Non-pigmented ciliary epithelial cell (primary cell): Measurements from ENCODE around the gene IFT172.

Experiments used
- DNase-seq: peaks from one replicate; pipeline ENCODE4 v3.0.0-alpha.2; 2010; ENCODE audit warnings: low read depth

The IFT172 gene

DNA sequence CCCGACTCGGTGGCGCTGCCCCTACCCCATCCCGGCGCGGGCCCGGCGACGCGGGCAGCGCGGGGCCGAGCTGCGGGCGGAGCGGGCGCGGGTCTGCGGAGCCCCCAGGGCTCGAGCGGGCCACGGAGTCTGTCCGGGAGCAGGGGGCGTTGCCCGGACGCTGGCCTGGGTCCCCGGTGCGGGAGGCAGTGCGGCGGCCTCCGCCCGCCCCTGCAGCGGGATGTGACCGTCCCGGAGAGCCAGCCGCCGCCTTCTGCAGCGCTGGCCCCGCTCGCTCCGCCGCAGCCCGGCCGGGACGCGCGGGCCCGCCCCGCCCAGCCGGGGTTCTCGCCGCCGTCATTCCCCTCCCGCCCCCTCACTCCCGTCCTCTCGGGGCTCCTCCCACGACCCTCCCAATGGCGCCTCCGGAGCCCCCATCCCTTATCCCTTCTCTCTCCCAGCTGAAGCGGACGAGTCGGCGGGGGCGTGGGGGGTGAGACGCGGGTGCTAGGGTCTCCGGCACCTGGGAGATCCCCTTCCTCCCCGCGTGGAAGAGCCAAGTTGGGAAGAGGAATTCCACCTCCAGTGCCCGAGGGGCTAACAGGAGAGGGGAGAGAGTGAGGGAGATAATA is 5.5 kb upstream of the IFT172 start, which contains the start of gene FNDC4:
Gene FNDC4 (minus strand): TSS at position 257 of the 611 bp plus-strand sequence. CDS start 521 bp downstream, outside the sequence.
- DNase-seq, result no peak

DNA sequence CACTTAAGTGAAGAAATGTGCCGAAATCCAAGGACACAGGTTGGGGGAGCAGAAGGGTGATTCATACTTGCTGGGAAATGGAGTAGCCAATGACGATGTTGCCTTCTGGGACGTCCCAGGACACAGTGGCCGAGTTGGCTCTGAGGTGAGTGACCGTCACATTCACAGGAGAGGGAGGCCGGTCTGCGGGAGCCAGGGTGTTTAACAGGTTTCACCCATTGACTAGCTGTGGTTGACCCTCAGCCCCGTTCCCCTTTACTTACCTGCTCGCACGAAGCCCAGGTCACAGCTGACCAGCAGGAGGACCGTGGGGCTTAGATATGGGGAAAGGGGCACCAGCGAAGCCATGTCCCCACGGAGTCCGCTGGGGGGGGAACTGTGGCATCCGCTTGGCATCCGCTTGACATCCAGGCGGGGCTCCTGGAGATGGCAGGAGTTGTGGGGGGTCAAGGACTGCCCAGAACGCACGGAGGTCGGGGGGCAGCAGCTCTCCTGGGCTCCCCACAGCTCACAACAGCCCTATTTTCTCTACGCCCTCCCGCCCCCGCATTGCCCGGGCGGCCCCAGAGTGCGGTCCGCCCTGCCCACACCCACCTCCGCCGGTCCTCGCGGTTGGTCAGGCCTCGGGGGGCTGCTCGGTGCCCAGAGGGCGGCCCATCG is 4.9 kb upstream of the IFT172 start:
- peak; percentile 13 for DNase-seq

DNA sequence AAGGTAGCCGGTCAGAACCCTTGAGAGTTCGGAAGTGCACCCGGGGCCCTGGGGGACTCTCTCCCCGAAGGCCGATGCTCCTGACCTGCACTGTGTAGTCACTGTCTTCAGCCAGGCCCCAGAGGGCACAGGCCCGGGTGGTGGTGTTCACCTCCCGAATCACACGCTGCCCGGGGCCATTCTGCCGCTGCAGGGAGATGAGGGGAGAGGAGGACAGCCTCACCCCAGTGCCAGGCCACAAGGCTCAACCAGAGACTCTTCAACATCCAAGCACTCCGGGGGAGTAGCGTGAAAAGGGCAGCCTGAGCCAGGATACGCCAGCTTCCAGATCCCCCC is 4.4 kb upstream of the IFT172 start:
- DNase-seq, result no peak

DNA sequence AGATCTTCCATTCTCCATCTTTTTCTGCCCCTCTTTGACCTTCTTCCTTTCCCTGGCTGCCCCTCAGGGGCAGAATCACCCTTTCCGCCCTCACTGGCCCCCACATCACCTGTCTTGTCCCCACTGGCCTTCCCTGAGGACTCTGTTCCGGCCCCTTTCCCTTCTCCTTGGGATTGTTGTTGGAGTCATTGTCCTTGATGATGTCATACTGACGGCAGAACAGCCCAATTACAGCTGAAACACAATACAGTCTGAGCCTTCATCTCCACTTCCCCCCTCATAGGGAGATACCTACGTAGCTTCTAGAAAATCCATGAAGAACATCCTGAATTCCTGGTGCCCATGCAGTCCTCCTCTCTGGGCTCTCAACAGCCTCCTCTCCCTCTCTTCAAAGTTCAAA is 3.0 kb upstream of the IFT172 start:
- DNase-seq, result no peak

DNA sequence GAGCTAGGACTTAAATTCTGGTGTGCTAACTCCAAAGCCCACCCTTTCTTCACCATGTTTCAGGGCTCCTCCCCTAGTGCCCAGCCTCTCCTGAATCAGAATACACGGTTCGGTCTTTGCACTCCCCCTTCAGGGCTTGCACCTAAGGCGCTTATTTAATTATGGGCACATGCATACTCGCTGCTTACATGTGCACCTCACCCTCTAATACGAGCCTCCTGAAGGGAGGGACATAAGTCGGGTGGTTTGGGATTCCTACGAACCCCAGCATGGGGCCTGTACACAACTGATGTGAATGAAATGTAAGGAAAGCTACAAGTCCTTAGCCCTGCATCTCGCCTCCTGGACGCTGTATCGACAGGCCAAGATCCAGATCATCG is 435 bp downstream of the IFT172 start:
- no peak for DNase-seq

DNA sequence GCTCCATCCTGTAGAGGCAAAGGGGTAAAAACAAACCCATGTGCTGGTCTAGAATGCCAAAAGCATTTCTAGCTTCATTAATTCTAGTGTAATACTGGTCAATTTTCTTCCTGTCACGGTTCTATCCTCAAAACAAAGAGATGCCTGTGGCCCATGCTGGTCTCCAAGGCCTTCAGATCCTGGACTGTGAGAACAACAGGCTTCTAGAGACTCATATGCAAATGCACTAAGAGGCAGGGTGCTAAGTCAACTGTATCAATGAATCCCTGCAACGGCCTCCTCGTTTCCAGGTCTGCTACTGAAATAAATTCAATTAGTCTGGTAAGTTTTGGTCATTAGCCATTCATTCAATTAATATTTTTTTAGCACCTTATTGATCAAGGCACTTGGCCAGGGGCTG is 4.0 kb downstream of the IFT172 start:
- DNase-seq, result no peak

DNA sequence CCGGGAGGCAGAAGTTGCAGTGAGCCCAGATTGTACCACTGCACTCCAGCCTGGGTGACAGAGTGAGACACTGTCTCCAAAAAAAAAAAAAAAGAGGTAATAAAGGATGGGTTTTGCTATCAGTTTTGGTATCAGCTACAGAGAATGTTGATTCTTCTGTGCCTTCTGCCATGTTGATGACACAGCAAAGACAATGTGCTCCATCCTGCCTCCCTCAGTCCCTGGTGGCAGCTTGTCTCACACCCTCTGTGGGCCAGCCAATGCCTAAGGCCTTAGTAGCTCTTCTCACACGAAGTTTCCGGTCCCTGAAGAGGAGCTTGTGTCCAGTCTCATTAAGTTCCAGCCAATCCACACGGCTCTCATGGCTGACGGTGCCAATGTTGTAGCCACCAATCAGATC is 17.6 kb downstream of the IFT172 start:
- no peak for DNase-seq

DNA sequence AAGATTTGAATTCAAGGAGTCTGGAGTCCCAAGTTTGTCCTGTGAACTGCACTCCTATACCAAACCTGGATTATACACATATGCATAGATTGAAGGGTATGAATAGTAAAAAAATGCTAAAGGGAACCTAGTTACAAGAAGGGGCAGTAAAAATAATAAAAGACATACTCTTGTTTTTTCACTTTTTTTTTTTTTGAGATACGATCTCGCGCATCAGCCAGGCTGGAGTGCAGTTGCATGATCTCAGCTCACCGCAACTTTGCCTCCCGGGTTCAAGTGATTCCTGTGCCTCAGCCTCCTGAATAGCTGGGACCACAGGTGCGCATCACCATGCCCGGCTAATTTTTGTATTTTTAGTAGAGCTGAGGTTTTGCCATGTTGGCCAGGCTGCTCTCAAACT is 25.1 kb downstream of the IFT172 start:
- no peak for DNase-seq

DNA sequence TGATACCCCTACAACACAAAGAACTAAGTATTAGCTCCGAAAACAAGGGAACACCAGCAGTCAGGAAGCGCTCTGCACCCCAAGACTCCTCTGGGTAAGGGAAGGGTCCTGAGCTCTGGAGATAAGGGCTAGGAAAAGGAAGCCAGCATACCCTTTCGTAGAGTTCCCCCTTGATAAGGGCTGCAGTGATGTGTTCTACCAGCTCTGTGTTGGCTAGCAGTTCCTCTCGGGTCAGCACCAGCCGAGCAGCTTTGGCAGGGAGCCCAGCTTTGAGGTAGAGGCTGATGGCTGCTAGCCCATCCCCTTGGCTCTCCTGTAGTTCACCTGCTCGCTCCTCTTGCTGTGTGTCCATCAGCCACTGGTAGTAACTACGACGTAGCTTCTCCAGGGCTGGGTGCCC is 28.4 kb downstream of the IFT172 start:
- no peak for DNase-seq

DNA sequence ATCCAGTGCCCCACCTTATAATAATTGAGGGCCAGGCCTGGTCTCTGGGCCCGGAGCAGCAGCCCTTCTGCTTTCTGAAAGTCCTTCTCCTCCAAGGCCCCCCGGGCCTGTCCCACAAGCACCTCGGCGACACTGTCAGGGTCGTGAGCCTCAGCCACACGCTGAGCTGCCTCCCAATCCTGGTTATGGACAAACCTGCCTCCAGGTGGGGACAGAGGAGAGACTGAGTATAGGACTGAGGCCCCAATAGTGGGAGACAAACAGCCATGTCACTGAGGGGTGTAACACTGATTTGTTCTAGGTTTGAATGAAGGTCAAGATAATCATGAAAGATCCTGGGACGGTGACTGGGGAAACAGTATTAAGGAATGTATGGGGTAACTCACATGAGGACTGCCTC is 35.6 kb downstream of the IFT172 start:
- DNase-seq, result no peak

DNA sequence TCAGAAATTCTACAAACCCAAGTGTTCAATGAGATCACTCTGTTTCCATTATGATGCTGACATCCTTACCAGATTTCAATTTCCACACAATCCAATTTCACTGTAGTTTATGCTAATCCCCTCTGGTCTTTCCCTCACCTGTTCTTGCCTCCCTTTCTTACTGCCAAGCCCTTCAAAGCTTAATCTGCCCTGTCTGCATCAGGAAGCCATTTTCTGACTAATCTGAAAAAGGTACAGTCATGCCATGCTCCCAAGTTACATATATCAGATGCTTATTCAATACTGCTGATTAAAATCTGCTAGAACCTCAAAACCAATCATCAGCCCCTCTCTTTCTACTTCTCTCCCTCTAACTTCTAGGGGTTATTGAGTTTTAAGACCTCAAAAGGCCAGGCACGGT is 38.4 kb downstream of the IFT172 start:
- no peak for DNase-seq

DNA sequence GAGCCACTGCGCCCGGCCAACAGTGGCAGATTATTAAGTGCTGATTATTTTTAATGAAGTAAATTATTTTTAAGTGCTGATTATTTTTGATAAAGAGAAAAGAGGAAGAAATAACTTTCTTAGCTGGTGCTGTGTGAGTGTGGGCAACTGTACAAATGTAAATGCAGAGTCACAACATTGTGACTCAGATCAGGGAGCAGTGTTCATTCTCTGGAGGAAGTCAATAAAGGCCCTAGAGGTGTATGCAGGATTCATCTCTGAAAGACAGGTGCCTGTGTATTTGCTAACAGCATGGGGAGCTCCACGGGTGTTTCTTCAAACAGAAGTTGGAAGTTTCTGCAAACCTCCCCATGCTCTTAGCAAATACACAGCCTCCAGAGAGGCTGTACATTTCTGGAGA is 41.2 kb downstream of the IFT172 start:
- no peak for DNase-seq

DNA sequence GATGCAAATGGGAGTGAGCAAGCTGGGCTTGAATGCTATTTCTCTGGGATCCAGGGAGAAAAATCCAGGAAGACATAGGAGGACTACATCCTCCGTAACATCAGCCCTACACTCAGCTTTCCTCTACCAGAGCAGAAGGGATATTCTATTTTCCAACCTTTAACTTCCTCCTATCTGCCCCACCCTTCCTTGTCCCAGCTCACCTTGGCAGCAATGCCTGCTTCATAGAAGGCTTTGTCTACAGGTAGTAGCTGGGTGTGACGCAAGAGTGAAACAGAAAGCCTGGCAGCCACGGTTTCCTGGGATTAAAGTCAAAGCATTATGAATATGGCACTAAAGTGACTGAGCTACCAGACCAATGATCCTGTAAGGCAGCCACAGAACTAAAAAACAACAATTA is 43.5 kb downstream of the IFT172 start:
- no peak for DNase-seq

DNA sequence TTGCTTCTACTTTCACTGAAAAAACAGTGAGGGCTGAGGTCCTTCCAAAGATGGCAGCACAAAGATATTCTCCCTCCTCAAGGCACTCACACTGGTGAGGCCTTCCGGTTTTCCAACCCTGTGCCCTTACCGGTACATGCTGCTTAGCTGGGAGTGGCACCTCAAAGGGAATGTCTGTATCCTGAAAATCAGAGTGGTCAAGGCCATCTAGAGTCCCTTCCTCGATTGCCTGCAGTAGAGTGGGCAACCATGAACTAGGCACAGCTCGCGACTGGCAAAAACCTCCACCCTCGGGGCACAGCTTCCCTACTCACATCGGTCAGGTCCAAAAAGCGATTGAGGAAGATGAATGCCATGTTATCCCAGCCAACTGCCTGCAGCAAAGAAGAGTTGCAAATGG is 43.9 kb downstream of the IFT172 start:
- no peak for DNase-seq

DNA sequence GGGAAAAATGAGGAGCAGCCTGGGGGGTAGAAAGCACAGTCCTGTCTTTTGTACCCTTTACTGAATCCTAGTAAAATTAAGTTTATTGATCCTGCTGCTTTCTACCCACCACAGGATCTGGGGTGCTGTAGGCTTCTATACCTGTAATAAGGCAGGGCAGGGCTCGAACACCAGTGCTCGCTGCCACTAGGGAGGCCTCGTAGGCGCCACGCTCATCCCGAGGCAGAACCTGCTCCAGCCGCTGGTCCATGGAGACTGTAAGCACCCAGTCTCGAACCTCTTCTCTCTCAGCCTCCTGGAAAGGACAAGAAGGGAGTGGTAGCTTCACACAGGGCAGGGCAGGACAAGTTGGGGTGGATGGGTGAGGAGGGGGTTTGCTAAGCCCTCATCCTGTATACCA is 44.4 kb downstream of the IFT172 start:
- DNase-seq, result no peak

DNA sequence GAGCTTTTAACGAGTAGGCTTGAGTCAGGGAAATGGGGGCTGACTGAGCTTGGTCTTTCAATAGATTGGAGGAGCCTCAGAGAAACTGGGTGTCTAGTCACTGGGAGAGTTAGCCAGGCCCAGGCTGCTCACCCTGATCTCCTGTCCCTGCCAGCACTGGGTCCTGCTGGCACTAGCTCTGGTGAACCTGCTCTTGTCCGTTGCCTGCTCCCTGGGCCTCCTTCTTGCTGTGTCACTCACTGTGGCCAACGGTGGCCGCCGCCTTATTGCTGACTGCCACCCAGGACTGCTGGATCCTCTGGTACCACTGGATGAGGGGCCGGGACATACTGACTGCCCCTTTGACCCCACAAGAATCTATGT is 46.6 kb downstream of the IFT172 start:
- no peak for DNase-seq

DNA sequence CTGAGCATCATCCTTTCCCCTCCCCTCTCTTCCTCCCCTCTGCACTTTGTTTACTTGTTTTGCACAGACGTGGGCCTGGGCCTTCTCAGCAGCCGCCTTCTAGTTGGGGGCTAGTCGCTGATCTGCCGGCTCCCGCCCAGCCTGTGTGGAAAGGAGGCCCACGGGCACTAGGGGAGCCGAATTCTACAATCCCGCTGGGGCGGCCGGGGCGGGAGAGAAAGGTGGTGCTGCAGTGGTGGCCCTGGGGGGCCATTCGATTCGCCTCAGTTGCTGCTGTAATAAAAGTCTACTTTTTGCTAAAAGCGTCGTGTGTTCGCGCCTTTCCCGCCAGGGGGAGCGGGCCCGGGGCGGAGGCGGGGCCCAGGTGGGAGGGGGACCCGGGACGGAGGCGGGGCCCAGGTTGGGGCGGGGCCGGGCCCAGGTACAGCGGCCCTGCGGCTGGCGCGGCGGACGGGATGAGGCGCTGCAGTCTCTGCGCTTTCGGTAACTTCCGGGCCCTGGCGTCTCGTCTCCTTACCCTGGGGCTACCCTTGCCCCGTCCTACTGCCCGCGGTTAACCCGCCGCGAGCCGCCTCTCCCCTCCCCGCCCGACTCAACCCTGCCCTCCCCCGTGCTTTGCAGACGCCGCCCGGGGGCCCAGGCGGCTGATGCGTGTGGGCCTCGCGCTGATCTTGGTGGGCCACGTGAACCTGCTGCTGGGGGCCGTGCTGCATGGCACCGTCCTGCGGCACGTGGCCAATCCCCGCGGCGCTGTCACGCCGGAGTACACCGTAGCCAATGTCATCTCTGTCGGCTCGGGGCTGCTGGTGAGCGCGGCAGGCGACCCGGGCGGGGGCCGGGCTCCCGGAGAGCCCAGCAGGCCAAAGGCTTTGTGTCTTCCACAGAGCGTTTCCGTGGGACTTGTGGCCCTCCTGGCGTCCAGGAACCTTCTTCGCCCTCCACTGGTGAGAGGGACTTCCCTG is 47.3 kb downstream of the IFT172 start, which contains the start of gene KRTCAP3:
Gene KRTCAP3 (plus strand): TSS at position 424 of the 962 bp plus-strand sequence. CDS start 32 bp downstream, at position 456.
- DNase-seq, result no peak

DNA sequence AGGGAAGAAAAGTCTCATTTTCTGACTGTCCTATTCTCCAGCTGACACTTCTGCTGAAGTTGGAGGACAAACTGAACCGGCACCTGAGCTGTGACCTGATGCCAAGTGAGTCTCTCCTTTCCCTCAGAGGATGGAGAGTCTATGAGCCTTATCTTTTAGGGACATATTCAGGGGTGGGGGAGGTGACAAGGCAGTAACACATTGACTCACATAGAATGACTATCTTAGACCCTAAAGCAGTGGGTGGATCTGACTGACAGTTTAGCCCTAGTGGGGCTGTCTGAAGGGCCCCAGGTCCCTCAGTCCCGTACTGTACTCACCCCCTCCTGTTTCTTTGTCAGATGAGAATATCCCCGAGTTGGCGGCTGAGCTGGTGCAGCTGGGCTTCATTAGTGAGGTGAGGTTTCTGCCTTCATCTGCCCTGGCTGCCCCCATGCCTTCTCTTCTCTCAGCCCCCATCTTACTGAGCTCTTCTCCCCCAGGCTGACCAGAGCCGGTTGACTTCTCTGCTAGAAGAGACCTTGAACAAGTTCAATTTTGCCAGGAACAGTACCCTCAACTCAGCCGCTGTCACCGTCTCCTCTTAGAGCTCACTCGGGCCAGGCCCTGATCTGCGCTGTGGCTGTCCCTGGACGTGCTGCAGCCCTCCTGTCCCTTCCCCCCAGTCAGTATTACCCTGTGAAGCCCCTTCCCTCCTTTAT is 48.2 kb downstream of the IFT172 start:
- DNase-seq, result no peak

DNA sequence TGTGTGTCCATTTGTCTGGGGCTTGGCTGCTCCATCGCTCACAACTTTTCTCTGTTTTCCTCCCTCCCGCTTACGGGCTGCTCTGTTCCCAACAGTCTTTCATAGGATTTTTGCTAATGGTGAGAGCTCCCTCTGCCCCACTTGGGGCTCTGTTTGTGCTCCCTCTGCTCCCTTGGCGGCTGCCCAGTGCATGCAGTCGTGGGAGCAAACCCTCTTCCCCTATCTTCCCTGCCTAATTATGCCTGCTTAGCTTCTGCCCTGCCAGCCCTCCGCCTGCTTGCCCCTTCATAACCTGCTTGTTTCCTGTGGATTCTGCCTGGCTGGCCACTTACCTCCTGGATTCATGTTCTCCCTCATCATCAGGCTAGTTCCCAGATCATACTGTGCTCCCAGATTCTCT is 53.9 kb downstream of the IFT172 start:
- DNase-seq, result no peak

DNA sequence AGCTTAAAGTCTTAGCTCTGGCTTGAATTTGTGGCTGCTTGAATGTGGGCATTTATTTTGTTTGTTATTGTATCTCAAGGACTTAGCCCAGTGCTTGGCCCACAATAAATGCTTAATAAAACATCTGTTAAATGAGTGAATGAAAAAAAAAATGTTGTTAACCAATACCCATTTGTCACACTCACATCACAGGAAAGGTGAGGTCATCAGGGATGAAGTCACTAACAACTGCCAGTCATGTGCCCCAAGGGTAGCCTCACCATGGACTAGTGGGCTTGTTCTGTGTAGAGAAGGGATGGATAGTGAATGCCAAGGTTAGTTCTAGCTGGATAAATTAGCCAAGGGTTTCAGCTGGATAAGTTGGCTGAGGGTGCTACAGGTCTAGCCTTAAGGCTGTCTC is 58.1 kb downstream of the IFT172 start:
- no peak for DNase-seq

DNA sequence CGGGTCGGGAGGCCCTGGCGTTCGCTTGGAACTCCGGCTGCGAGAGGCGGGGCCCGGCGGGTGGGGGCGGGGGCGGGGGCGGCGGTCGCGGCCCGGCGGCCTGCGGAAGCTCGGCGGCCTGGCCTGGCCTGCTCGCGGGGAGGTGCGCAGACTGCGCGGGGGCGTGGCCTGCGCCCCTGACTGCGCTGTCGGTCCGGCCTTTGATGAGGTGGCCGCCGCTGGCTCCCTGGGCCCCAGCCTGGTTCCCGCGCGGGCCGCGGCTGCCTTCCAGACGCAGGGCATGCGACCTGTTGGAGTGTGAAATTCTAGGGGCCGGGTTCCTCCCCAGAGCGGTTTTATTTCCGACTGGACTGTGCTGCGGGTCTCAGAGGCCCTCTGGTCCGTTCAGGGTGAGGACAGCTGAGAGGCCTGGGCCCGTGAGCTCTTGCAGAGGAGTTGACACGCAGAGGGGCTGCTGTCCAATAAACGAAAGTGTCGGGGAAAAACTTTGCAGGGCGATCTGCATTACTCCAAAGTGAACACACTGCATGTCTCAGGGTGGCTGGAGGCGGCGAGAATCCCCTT is 60.5 kb downstream of the IFT172 start:
- peak; percentile 24 for DNase-seq
